ENCODE measurements around the gene KATNAL2.

DNA sequence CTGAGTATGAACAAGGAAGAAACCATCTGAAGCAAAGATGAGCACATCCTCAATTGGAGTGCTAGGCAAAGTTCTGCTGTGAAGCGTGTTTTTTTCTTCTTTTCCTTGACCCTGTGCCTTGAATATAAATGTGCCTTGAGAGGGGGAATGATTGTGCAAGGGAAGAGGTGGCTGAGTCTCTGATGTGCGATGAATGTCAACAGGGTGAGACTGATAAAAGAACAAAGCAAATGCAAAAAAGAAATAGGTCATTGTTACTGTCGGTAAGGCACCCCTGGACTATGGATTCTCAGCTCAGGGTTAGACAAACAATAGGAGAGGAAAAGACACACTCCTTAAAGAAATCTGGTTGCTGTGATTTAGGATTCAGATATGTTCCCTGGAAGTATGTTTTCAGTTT is 178.4 kb downstream of the KATNAL2 start:
- TF ChIP-seq CTCF (optimal IDR thresholded peaks at IDR 0.05 in 1 of 3, IDR thresholded peaks at IDR 0.05 in 1 of 3, conservative IDR thresholded peaks at IDR 0.05 in 1 of 3; ENCODE audit: extremely low read depth in 1 of 3, insufficient read depth in 2 of 3, low read length in 3 of 3) (no peak), EZH2 (IDR thresholded peaks at IDR 0.05; ENCODE audit: low read length) (no peak)
